HepG2 (cell line): ENCODE measurements around the gene SDK1.

ENCODE experiments used
- ASH2L ChIP-seq: fragments of 300-600, 200-600 bp; sonication (generic); IDR thresholded peaks from 2 replicates; pipeline ENCODE4 v1.7.0; 2017; ENCODE audit warnings: low read depth, mild to moderate bottlenecking, moderate library complexity, mixed read lengths, low read length; ENCODE audit not compliant: insufficient read length
- HNF1A ChIP-seq, 2 experiments: sonication (generic) in 1 of 2; formaldehyde crosslinking in 1 of 2; IDR thresholded peaks; 2 replicates each; pipeline versions ENCODE4 v1.4.0 to v1.6.1; 2016 to 2020; ENCODE audit warnings: borderline replicate concordance in 1 of 2, low read depth in 1 of 2, mild to moderate bottlenecking in 1 of 2, missing genetic modification reagents in 1 of 2
- PTBP1 ChIP-seq: fragments of 200-400 bp; formaldehyde crosslinking; IDR thresholded peaks from 2 replicates; pipeline ENCODE4 v1.6.1; 2018; ENCODE audit warnings: low read length, low read depth; ENCODE audit not compliant: poor library complexity, severe bottlenecking
- ZNF772 ChIP-seq: sonication (generic); formaldehyde crosslinking; IDR thresholded peaks from 2 replicates; pipeline ENCODE4 v1.5.0; 2020; ENCODE audit warnings: mild to moderate bottlenecking, missing genetic modification reagents
- TF ChIP-seq, protein P1 (sequence below): sonication (generic); formaldehyde crosslinking; IDR thresholded peaks from 2 replicates; pipeline ENCODE4 v1.5.0; 2020; ENCODE audit warnings: mild to moderate bottlenecking, missing genetic modification reagents, moderate library complexity

DNA sequence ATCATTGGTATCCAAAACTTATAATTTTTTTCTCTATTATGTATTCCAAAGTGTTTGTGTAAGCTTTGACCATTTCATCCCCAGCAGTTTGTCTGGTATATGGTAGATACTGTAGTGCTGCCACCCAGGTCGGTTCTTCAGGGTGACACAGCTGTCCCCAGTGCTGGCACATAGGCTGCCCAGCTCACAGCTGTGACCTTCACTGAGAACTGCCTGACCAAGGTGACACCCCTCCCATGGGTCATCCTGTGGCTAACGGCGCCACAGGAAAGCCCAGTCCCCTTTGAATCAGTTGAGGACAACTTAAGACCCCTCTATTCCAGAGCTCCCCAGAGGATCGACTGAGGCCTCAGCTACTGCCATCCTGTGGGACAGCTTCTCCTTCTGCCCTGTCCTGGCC is 736.8 kb downstream of the SDK1 start:
- TF ChIP-seq ZNF772 (CRISPR knock-in tag), result no peak
- TF ChIP-seq HNF1A (IDR thresholded peaks at IDR 0.05; ENCODE audit: low read depth), result no peak
- no peak for TF ChIP-seq HNF1A (CRISPR knock-in tag; IDR thresholded peaks at IDR 0.05; ENCODE audit: borderline replicate concordance)
- TF ChIP-seq ASH2L, result no peak
- TF ChIP-seq, protein P1, sequence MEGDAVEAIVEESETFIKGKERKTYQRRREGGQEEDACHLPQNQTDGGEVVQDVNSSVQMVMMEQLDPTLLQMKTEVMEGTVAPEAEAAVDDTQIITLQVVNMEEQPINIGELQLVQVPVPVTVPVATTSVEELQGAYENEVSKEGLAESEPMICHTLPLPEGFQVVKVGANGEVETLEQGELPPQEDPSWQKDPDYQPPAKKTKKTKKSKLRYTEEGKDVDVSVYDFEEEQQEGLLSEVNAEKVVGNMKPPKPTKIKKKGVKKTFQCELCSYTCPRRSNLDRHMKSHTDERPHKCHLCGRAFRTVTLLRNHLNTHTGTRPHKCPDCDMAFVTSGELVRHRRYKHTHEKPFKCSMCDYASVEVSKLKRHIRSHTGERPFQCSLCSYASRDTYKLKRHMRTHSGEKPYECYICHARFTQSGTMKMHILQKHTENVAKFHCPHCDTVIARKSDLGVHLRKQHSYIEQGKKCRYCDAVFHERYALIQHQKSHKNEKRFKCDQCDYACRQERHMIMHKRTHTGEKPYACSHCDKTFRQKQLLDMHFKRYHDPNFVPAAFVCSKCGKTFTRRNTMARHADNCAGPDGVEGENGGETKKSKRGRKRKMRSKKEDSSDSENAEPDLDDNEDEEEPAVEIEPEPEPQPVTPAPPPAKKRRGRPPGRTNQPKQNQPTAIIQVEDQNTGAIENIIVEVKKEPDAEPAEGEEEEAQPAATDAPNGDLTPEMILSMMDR, result no peak
- TF ChIP-seq PTBP1, result no peak
